AG10803 (cell line): ENCODE data around the gene POFUT2.

Source experiments
- DNase-seq: peaks from one replicate; pipeline ENCODE4 v3.0.0; 2010; ENCODE audit warnings: low read depth
- H3K4me3 ChIP-seq: 2 replicates; pipeline ENCODE4 v1.5.1; 2011; ENCODE audit warnings: mild to moderate bottlenecking, low read length, control low read depth
- CTCF ChIP-seq: conservative IDR thresholded peaks from 2 replicates; pipeline ENCODE4 v1.5.1; 2011; ENCODE audit warnings: mild to moderate bottlenecking, low read length, control low read depth, inconsistent platforms

The POFUT2 gene

GRCh38 chr21:45313682-45314081, 26.0 kb upstream of the POFUT2 start:
- no peak for TF ChIP-seq CTCF
- H3K4me3 ChIP-seq = no peak overlapping the region
- no peak for DNase-seq

GRCh38 chr21:45313015-45313414, 25.3 kb upstream of the POFUT2 start:
- no peak for TF ChIP-seq CTCF
- DNase-seq = no peak

DNA sequence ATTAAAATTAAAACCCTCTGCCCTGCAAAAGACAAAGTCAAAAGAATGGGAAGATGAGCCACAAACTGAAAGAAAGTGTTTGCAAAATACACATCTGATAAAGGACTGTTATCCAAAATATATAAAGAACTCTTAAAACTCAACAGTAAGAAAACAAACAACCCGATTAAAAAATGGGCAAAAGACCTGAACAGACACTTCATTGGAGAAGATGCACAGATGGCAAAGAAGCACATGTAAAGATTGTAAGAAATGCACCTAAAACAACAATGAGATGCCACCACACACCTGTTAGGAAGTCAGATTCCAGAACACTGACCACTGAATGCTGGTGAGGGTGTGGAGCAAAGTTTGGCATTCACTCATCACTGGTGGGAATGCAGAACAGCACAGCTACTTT, 24.6 kb upstream of the POFUT2 start:
- no peak for TF ChIP-seq CTCF
- no peak for DNase-seq
- H3K4me3 ChIP-seq = no peak overlapping the region

More at GRCh38 chr21:45313015-45313414, 25.3 kb upstream of the POFUT2 start:
- no peak overlapping the region for H3K4me3 ChIP-seq

DNA sequence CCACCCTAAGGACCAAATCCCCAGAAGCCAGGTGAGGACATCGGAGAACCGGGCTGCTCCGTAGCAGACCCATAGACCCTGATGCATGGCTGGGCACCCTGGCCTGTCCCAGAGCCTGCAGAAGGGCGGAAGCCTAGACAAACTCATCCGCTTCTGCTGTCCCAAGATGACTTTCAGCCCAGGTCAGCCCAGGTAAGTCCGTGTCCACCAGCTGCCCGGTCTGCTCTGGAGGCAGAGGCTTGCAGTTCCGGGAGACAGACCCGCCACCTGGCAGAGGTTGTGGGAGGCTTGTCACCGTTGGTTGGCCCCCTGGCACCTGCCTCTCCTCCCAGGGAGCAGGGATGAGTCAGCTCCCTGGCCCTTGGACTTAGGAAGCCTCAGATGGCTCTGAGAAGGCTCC, 22.8 kb upstream of the POFUT2 start:
- no peak for DNase-seq
- no peak overlapping the region for H3K4me3 ChIP-seq
- TF ChIP-seq CTCF = no peak

DNA sequence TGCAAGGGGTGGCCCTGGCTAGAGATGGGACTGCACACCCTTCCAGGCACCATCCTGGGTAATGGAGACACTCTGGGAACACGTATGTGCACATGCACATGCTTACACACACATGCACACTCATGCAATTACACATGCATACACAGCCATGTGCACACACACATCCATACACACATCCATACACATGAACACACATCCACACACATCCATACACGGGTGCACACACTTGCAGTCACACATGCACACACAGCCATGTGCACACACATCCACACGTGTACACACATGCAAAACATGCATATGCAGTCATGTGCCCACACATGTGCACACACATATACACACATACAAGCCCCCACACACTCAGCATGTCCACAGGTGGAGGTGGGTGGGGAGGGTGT, 22.3 kb upstream of the POFUT2 start:
- DNase-seq = no peak
- no peak overlapping the region for H3K4me3 ChIP-seq
- no peak for TF ChIP-seq CTCF

GRCh38 chr21:45309069-45309986, 21.6 kb upstream of the POFUT2 start:
- H3K4me3 ChIP-seq = no peak overlapping the region
- TF ChIP-seq CTCF = peak; percentile 67
- DNase-seq = peak; percentile 39
